Measurements from ENCODE around the gene CPD.

GRCh38 chr17:30379303-30379902, 676 bp downstream of the CPD start:
- no peak for TF ChIP-seq CTCF (IDR thresholded peaks at IDR 0.05)
- no peak for TF ChIP-seq RAD21 (conservative IDR thresholded peaks at IDR 0.05 in 1 of 2, IDR thresholded peaks at IDR 0.05 in 1 of 2)
- no peak for TF ChIP-seq EP300 (IDR thresholded peaks at IDR 0.05)
- no peak for TF ChIP-seq NFE2L2 (conservative IDR thresholded peaks at IDR 0.05; ENCODE audit: low read length)
- peak; percentile 80 for TF ChIP-seq PHF8 (IDR thresholded peaks at IDR 0.05; ENCODE audit: borderline replicate concordance, low read depth)
- no peak for TF ChIP-seq MAZ (IDR thresholded peaks at IDR 0.05; ENCODE audit: borderline replicate concordance, low read depth, low read length)
- no peak for TF ChIP-seq CHD2 (IDR thresholded peaks at IDR 0.05; ENCODE audit: low read length, partially characterized antibody)
- no peak for TF ChIP-seq NR3C1 (IDR thresholded peaks at IDR 0.05)
- no peak for TF ChIP-seq JUNB (IDR thresholded peaks at IDR 0.05)
